ENCODE results near the gene ADGRF1. TPM values are rescaled to one million over a fixed set of nuclear protein-coding genes. Genes with fewer than 3 reads are reported as not detected.

Gene ADGRF1
- total RNA-seq, 4 donors from 2014 or later = 0.64 to 1.2 TPM; not detected in 2

GRCh38 chr6:47048638-47049037, 6.5 kb upstream of the ADGRF1 start:
- in situ Hi-C loops (cut with MboI; ENCODE audit: low pct_ligation_motif_present in 1 of 4, low pct_unique_long_range_greater_than_20kb in 1 of 4, low sequenced_read_pairs in 3 of 4) = loop anchor here in 1 of 4 donors (10.0 kb wide), 1 partner anchor 194 kb away; no protein-coding TSS in a partner anchor
- H3K27me3 ChIP-seq = no peaks in the 10 kb centered on the region
- H3K27ac ChIP-seq = no peak overlapping the region
- H3K36me3 ChIP-seq = no peaks in the 10 kb centered on the region
- no peaks in the 10 kb centered on the region for H3K9me3 ChIP-seq
- H3K4me1 ChIP-seq = peaks cover 0 to 15% (median 5%) of the 10 kb centered on the region in 4 donors
- intact Hi-C loops (cut with DNase I; ENCODE audit: low total_unique reads) = no loop called here
- no peak for TF ChIP-seq POLR2AphosphoS5 (IDR thresholded peaks at IDR 0.05)
- no peak for TF ChIP-seq EP300 (IDR thresholded peaks at IDR 0.05; ENCODE audit: low read depth)
- no peak for TF ChIP-seq POLR2A (IDR thresholded peaks at IDR 0.05)
- no peak for TF ChIP-seq CTCF (IDR thresholded peaks at IDR 0.05)
- no peak overlapping the region for H3K4me3 ChIP-seq
- DNase-seq = no peak

GRCh38 chr6:47047479-47048407, 5.6 kb upstream of the ADGRF1 start:
- H3K4me1 ChIP-seq = peaks cover 0 to 15% (median 5%) of the 10 kb centered on the region in 4 donors
- TF ChIP-seq EP300 (IDR thresholded peaks at IDR 0.05; ENCODE audit: low read depth) (no peak), POLR2AphosphoS5 (IDR thresholded peaks at IDR 0.05) (peak in 2 of 3 donors; percentile 33 to 49), POLR2A (IDR thresholded peaks at IDR 0.05) (no peak), CTCF (IDR thresholded peaks at IDR 0.05) (peak; percentile 62 to 80 (median 69))
- H3K36me3 ChIP-seq = no peaks in the 10 kb centered on the region
- intact Hi-C loops (cut with DNase I; ENCODE audit: low total_unique reads) (no loop called here), in situ Hi-C loops (cut with MboI; ENCODE audit: low pct_ligation_motif_present in 1 of 4, low pct_unique_long_range_greater_than_20kb in 1 of 4, low sequenced_read_pairs in 3 of 4) (loop anchor here in 1 of 4 donors (10.0 kb wide), 1 partner anchor 193 kb away; no protein-coding TSS in a partner anchor)
- WGBS, 2 donors (ENCODE audit: low coverage in 1 of 2) = 21 to 38% methylated on average over 7 to 9 of the region's 9 CpGs
- H3K4me3 ChIP-seq = no peak overlapping the region
- peak overlapping the region in 1 of 4 donors; percentile 35 for H3K27ac ChIP-seq
- H3K9me3 ChIP-seq = no peaks in the 10 kb centered on the region
- H3K27me3 ChIP-seq = no peaks in the 10 kb centered on the region
- DNase-seq = peak; percentile 52

GRCh38 chr6:47047097-47047478, 5.0 kb upstream of the ADGRF1 start:
- 52 to 58% methylated on average over 2 to 3 of the region's 3 CpGs for WGBS, 2 donors (ENCODE audit: low coverage in 1 of 2)
- peak overlapping the region in 1 of 4 donors; percentile 35 for H3K27ac ChIP-seq
- intact Hi-C loops (cut with DNase I; ENCODE audit: low total_unique reads) = no loop called here
- no peak for TF ChIP-seq POLR2AphosphoS5 (IDR thresholded peaks at IDR 0.05)
- no peak for TF ChIP-seq POLR2A (IDR thresholded peaks at IDR 0.05)
- no peak for TF ChIP-seq EP300 (IDR thresholded peaks at IDR 0.05; ENCODE audit: low read depth)
- in situ Hi-C loops (cut with MboI; ENCODE audit: low pct_ligation_motif_present in 1 of 4, low pct_unique_long_range_greater_than_20kb in 1 of 4, low sequenced_read_pairs in 3 of 4) = loop anchor here in 1 of 4 donors (10.0 kb wide), 1 partner anchor 192 kb away; no protein-coding TSS in a partner anchor
- H3K4me1 ChIP-seq = peaks cover 0 to 15% (median 5%) of the 10 kb centered on the region in 4 donors
- DNase-seq = no peak
- H3K27me3 ChIP-seq = no peaks in the 10 kb centered on the region
- no peak overlapping the region for H3K4me3 ChIP-seq
- H3K36me3 ChIP-seq = no peaks in the 10 kb centered on the region
- no peaks in the 10 kb centered on the region for H3K9me3 ChIP-seq

GRCh38 chr6:47044397-47044796, 2.3 kb upstream of the ADGRF1 start:
- peak; percentile 17 for DNase-seq
- TF ChIP-seq CTCF (IDR thresholded peaks at IDR 0.05) (no peak), POLR2AphosphoS5 (IDR thresholded peaks at IDR 0.05) (peak in 1 of 3 donors; percentile 36)
- in situ Hi-C loops (cut with MboI; ENCODE audit: low pct_ligation_motif_present in 1 of 4, low pct_unique_long_range_greater_than_20kb in 1 of 4, low sequenced_read_pairs in 3 of 4) (loop anchor here in 1 of 4 donors (10.0 kb wide), 1 partner anchor 190 kb away; no protein-coding TSS in a partner anchor), intact Hi-C loops (cut with DNase I; ENCODE audit: low total_unique reads) (no loop called here)
- Histone ChIP-seq H3K4me1 (peaks cover 0 to 15% (median 5%) of the 10 kb centered on the region in 4 donors), H3K4me3 (no peak overlapping the region), H3K27me3 (no peaks in the 10 kb centered on the region), H3K27ac (no peak overlapping the region), H3K36me3 (no peaks in the 10 kb centered on the region), H3K9me3 (no peaks in the 10 kb centered on the region)
- WGBS, 2 donors (ENCODE audit: low coverage in 1 of 2) = 44 to 45% methylated on average over 3 to 5 of the region's 5 CpGs

Data from transverse colon (tissue), 4 donors.